HepG2 (cell line): ENCODE results near the gene MLST8. TPM values are rescaled to one million over a fixed set of nuclear protein-coding genes. Genes with fewer than 3 reads are reported as not detected.

Experiments
- ATAC-seq: fragments of 200-7000 bp; cut with Tn5 transposase; 3 replicates; pipeline ENCODE4 v1.9.1; 2020; ENCODE audit warnings: mild to moderate bottlenecking, moderate library complexity
- BruUV-seq: library from RNA; stranded (reverse); fragments of 400-500 nt; replicated peaks from 2 replicates; lab custom pipeline; 2021; lab: Mats Ljungman, UMichigan
- CTCF ChIA-PET: fragments of 300-600 bp; formaldehyde crosslinking; extraction: SDS; loops from one replicate; lab custom pipeline; 2021; ENCODE audit warnings: low total read pairs, inconsistent platforms, low intra/inter-chr PET ratio; lab: Yijun Ruan, JAX
- POLR2A ChIA-PET: fragments of 350-600 bp; sonication (Branson Sonifier 250); formaldehyde crosslinking; loops from one replicate; lab custom pipeline; 2020; ENCODE audit warnings: antibody characterized with exemption, inconsistent platforms; lab: Yijun Ruan, JAX
- DNase-seq: peaks from one replicate; pipeline ENCODE4 v3.0.0-alpha.2; 2015; ENCODE audit warnings: low spot score
- FAIRE-seq: peaks from 3 replicates; lab custom pipeline; 2011; peaks lifted over from hg19 to GRCh38; lab: Jason Lieb, UNC
- H2AFZ ChIP-seq: one replicate; pipeline ENCODE4 v1.6.1; 2011; ENCODE audit warnings: low read length, inconsistent platforms
- H3K27ac ChIP-seq: fragments of 300-600 bp; 3 replicates; pipeline ENCODE4 v1.8.0; 2011; ENCODE audit warnings: mixed run types, mild to moderate bottlenecking, mixed read lengths, low read length, inconsistent platforms; ENCODE audit not compliant: insufficient read depth; ENCODE audit errors: extremely low read length
- H3K27me3 ChIP-seq, 2 experiments: fragments of 200-600 bp in 1 of 2; 2 replicates in 1 of 2; 3 replicates in 1 of 2; pipeline versions ENCODE4 v1.6.0 to v1.8.0; 2011; ENCODE audit warnings: low read length in 2 of 2, mild to moderate bottlenecking in 2 of 2, moderate library complexity in 2 of 2, inconsistent platforms in 1 of 2; ENCODE audit not compliant: insufficient read depth in 2 of 2, control insufficient read depth in 1 of 2
- H3K36me3 ChIP-seq, 2 experiments: fragments of 200-600 bp in 1 of 2; replicated peaks in 1 of 2; 2 replicates in 1 of 2; 3 replicates in 1 of 2; pipeline versions ENCODE4 v1.5.1 to v1.8.0; 2011; ENCODE audit warnings: low read length in 2 of 2, inconsistent platforms in 1 of 2; ENCODE audit not compliant: insufficient read depth in 2 of 2, control insufficient read depth in 1 of 2
- H3K4me1 ChIP-seq: 2 replicates; pipeline ENCODE4 v1.5.1; 2012; ENCODE audit warnings: low read length, inconsistent platforms; ENCODE audit not compliant: insufficient read depth
- H3K4me2 ChIP-seq: 2 replicates; pipeline ENCODE4 v1.6.0; 2011; ENCODE audit warnings: low read depth, low read length, inconsistent platforms
- H3K4me3 ChIP-seq, 3 experiments: fragments of 200-600 bp in 1 of 3; sonication (generic), shearing (Covaris generic) in 1 of 3; replicated peaks in 1 of 3; 2 replicates each; pipeline ENCODE4 v1.5.1; 2011 to 2016; ENCODE audit warnings: low read length in 3 of 3, inconsistent platforms in 2 of 3, low read depth in 2 of 3, mild to moderate bottlenecking in 2 of 3, control low read depth in 1 of 3, mixed read lengths in 1 of 3; ENCODE audit not compliant: insufficient read depth in 1 of 3
- H3K79me2 ChIP-seq: one replicate; pipeline ENCODE4 v1.6.1; 2011; ENCODE audit warnings: low read length, inconsistent platforms; ENCODE audit not compliant: insufficient read depth
- H3K9ac ChIP-seq: 2 replicates; pipeline ENCODE4 v1.6.0; 2011; ENCODE audit warnings: mild to moderate bottlenecking, low read depth, low read length, inconsistent platforms; ENCODE audit not compliant: insufficient read depth
- H3K9me3 ChIP-seq: 2 replicates; pipeline ENCODE4 v1.5.1; 2012; ENCODE audit warnings: mild to moderate bottlenecking, low read length
- H4K20me1 ChIP-seq: 2 replicates; pipeline ENCODE4 v1.6.0; 2011; ENCODE audit warnings: inconsistent platforms, mild to moderate bottlenecking, low read length, moderate library complexity; ENCODE audit not compliant: insufficient read depth
- AGO2 ChIP-seq: fragments of 200-400 bp; formaldehyde crosslinking; optimal IDR thresholded peaks from 2 replicates; pipeline ENCODE3; 2017; ENCODE audit warnings: mild to moderate bottlenecking, low read depth, low read length, moderate library complexity
- FOXK2 ChIP-seq: fragments of 450-650 bp; IDR thresholded peaks from 2 replicates; pipeline ENCODE4 v1.6.1; 2016
- HNRNPLL ChIP-seq: fragments of 200-400 bp; formaldehyde crosslinking; IDR thresholded peaks from 2 replicates; pipeline ENCODE4 v1.6.1; 2017; ENCODE audit warnings: mild to moderate bottlenecking, low read depth, low read length; ENCODE audit not compliant: poor library complexity, severe bottlenecking
- MTA1 ChIP-seq: sonication (generic); formaldehyde crosslinking; IDR thresholded peaks from 2 replicates; pipeline ENCODE4 v1.4.0; 2020; ENCODE audit warnings: missing genetic modification reagents, mild to moderate bottlenecking, borderline replicate concordance
- SRF ChIP-seq: IDR thresholded peaks from 2 replicates; pipeline ENCODE4 v1.6.1; 2011; ENCODE audit warnings: mild to moderate bottlenecking, low read depth, low read length, moderate library complexity
- ZBTB37 ChIP-seq: sonication (generic); formaldehyde crosslinking; IDR thresholded peaks from 2 replicates; pipeline ENCODE4 v1.4.0; 2020; ENCODE audit warnings: mild to moderate bottlenecking, missing genetic modification reagents
- ZFP41 ChIP-seq: sonication (generic); formaldehyde crosslinking; IDR thresholded peaks from 2 replicates; pipeline ENCODE4 v1.4.0; 2020; ENCODE audit warnings: mild to moderate bottlenecking, missing genetic modification reagents, borderline replicate concordance
- ZNF121 ChIP-seq: sonication (generic); formaldehyde crosslinking; IDR thresholded peaks from 2 replicates; pipeline ENCODE4 v1.5.0; 2020; ENCODE audit warnings: mild to moderate bottlenecking, missing genetic modification reagents
- ZNF629 ChIP-seq: sonication (generic); formaldehyde crosslinking; conservative IDR thresholded peaks from 2 replicates; pipeline ENCODE4 v1.5.0; 2020; ENCODE audit warnings: missing genetic modification reagents
- ZNF746 ChIP-seq: sonication (generic); formaldehyde crosslinking; IDR thresholded peaks from 2 replicates; pipeline ENCODE4 v1.8.0; 2022; ENCODE audit warnings: mild to moderate bottlenecking, missing genetic modification reagents
- WGBS: methylation state at CpG from one replicate; pipeline ENCODE4 v1.1.6; 2017; ENCODE audit warnings: low lambda C conversion rate; 5-methylcytosine and 5-hydroxymethylcytosine counted together
- in situ Hi-C: cut with HindIII; loops from 2 replicates; pipeline ENCODE4 v1.10.0; 2017; ENCODE audit warnings: low pct_unique_long_range_greater_than_20kb; ENCODE audit not compliant: extremely low pct_ligation_motif_present
- intact Hi-C: fragments of 100-400 bp; cut with micrococcal nuclease; formaldehyde crosslinking; loops from one replicate; pipeline ENCODE4 v1.10.0; 2022; ENCODE audit not compliant: unreplicated experiment
- polyA plus RNA-seq, 8 experiments: library from polyadenylated mRNA; depleted of rRNA in 3 of 8; stranded (reverse) in 7 of 8; unstranded in 1 of 8; fragments of >200 nt; fragmentation: Illumina TruSeq in 4 of 8; extraction: Trizol in 4 of 8; gene quantifications; 2 replicates each; pipeline versions ENCODE4 v1.2.1 to v1.2.3, GENCODE V29; 2011 to 2016; ENCODE audit warnings: low read depth in 4 of 8, missing spikeins in 1 of 8, mixed read lengths in 1 of 8; ENCODE audit not compliant: insufficient read depth in 1 of 8
- total RNA-seq, 5 experiments: library from RNA; depleted of rRNA; stranded (reverse); fragments of >200 nt; fragmentation: Illumina TruSeq; extraction: Trizol; gene quantifications; 2 replicates each; pipeline ENCODE4 v1.2.3, GENCODE V29; 2016; ENCODE audit warnings: low read depth in 1 of 5

Gene MLST8
- total and polyA plus RNA-seq, 2 of the 13 experiments (the other 11 are each of a cell fraction or from before 2014, with no cell fraction given), result 30.8 to 72.7 TPM

GRCh38 chr16:2226918-2227317 is 21.7 kb downstream of the MLST8 start:
- Histone ChIP-seq H3K9me3 (no peaks in the 10 kb centered on the region), H3K79me2 (peaks cover 18% of the 10 kb centered on the region), H3K4me2 (peak overlapping the region; percentile 62; the same call in 1 of the 2 replicates), H2AFZ (no peak overlapping the region), H4K20me1 (peaks cover 11% of the 10 kb centered on the region), H3K36me3 (peaks cover 17 to 33% of the 10 kb centered on the region in 2 experiments; a peak in 3 of 5 replicates), H3K27me3 (no peaks in the 10 kb centered on the region), H3K4me1 (peaks cover 30% of the 10 kb centered on the region), H3K4me3 (no peak overlapping the region), H3K27ac (no peak overlapping the region), H3K9ac (no peak overlapping the region)
- ATAC-seq (no peak), DNase-seq (no peak), FAIRE-seq (no peak)
- TF ChIP-seq ZBTB37 (CRISPR knock-in tag), result 0 out of 2 replicates have a peak, but pooled peaks have one; percentile 10
- 0 out of 2 replicates have a peak, but pooled peaks have one; percentile 1 for TF ChIP-seq MTA1 (CRISPR knock-in tag)
- no peak for TF ChIP-seq HNRNPLL
- peak; percentile 80 for TF ChIP-seq ZNF629 (CRISPR knock-in tag)
- TF ChIP-seq ZNF121 (CRISPR knock-in tag), result peak; percentile 40; the same call in 1 of the 2 replicates
- WGBS, result 91% methylated on average over 6 of the region's 6 CpGs
- in situ Hi-C loops (no loop called here), intact Hi-C loops (no loop called here)
- BruUV-seq, result no TSS peak
- POLR2A ChIA-PET, result interaction anchor here (0.7 to 3.1 kb wide), 17 partner anchors 10 to 79 kb away, joined by 3 to 56 read pairs (median 4); partner anchors contain the start of genes BRICD5, DNASE1L2, ECI1 and PGP
- CTCF ChIA-PET, result no interaction called here

GRCh38 chr16:2228161-2228824 is 23.0 kb downstream of the MLST8 start:
- no TSS peak for BruUV-seq
- ChIA-PET POLR2A (interaction anchor here (3.1 kb wide), 1 partner anchor 23 kb away, joined by 56 read pairs; the partner anchor contains the start of gene ECI1), CTCF (no interaction called here)
- no peaks in the 10 kb centered on the region for H3K9me3 ChIP-seq
- FAIRE-seq (no peak), ATAC-seq (no peak), DNase-seq (no peak)
- H4K20me1 ChIP-seq, result peaks cover 11% of the 10 kb centered on the region
- H3K79me2 ChIP-seq, result peaks cover 18% of the 10 kb centered on the region
- H3K27me3 ChIP-seq, result no peaks in the 10 kb centered on the region
- H2AFZ ChIP-seq, result no peak overlapping the region
- no peak overlapping the region for H3K4me2 ChIP-seq
- 98% methylated on average over 13 of the region's 25 CpGs for WGBS
- H3K4me1 ChIP-seq, result peaks cover 30% of the 10 kb centered on the region
- peak; percentile 20 for TF ChIP-seq AGO2
- TF ChIP-seq ZNF746 (CRISPR knock-in tag), result no peak
- no peak for TF ChIP-seq SRF
- TF ChIP-seq FOXK2, result no peak
- no peak for TF ChIP-seq ZFP41 (CRISPR knock-in tag)
- no peak overlapping the region for H3K4me3 ChIP-seq
- peaks cover 21 to 43% of the 10 kb centered on the region in 2 experiments; a peak in 4 of 5 replicates for H3K36me3 ChIP-seq
- H3K9ac ChIP-seq, result no peak overlapping the region
- in situ Hi-C loops (no loop called here), intact Hi-C loops (no loop called here)
- no peak overlapping the region for H3K27ac ChIP-seq
